DOHH2 (cell line): Measurements from ENCODE around the gene ATG16L1.
A peak's percentile ranks its signal among the peaks of the same experiment; 100 is the strongest.

ENCODE experiments used
- H3F3A ChIP-seq: fragments of 200-600 bp; sonication (generic), shearing (Covaris generic); 2 replicates; pipeline ENCODE4 v1.6.0; 2016; ENCODE audit warnings: antibody characterized with exemption, mild to moderate bottlenecking; ENCODE audit not compliant: control insufficient read depth, insufficient read depth
- H3K27ac ChIP-seq: fragments of 200-600 bp; sonication (generic); 2 replicates; pipeline ENCODE4 v1.5.1; 2014; ENCODE audit warnings: low read depth, mild to moderate bottlenecking, low read length, moderate library complexity
- H3K27me3 ChIP-seq: fragments of 200-600 bp; sonication (generic); 2 replicates; pipeline ENCODE4 v1.6.1; 2014; ENCODE audit warnings: mild to moderate bottlenecking, low read length, mixed read lengths; ENCODE audit not compliant: control insufficient read depth
- H3K36me3 ChIP-seq: fragments of 200-600 bp; sonication (generic); 2 replicates; pipeline ENCODE4 v1.6.1; 2014; ENCODE audit warnings: mild to moderate bottlenecking, low read length, moderate library complexity, mixed read lengths; ENCODE audit not compliant: control insufficient read depth
- H3K4me1 ChIP-seq: fragments of 200-600 bp; sonication (generic); 2 replicates; pipeline ENCODE4 v1.6.1; 2014; ENCODE audit warnings: mild to moderate bottlenecking, low read length, mixed read lengths; ENCODE audit not compliant: control insufficient read depth
- H3K4me2 ChIP-seq: fragments of 200-600 bp; sonication (generic); 2 replicates; pipeline ENCODE4 v1.6.0; 2014; ENCODE audit warnings: mild to moderate bottlenecking, low read length, moderate library complexity
- H3K4me3 ChIP-seq: fragments of 200-600 bp; sonication (generic); 2 replicates; pipeline ENCODE4 v1.5.1; 2014; ENCODE audit warnings: mild to moderate bottlenecking, low read length, mixed read lengths
- H3K79me2 ChIP-seq: fragments of 200-600 bp; sonication (generic); 2 replicates; pipeline ENCODE4 v1.6.1; 2014; ENCODE audit warnings: mild to moderate bottlenecking, low read length, mixed read lengths; ENCODE audit not compliant: control insufficient read depth
- H3K9me2 ChIP-seq: fragments of 200-600 bp; sonication (generic); replicated peaks from 2 replicates; pipeline ENCODE4 v1.6.1; 2014; ENCODE audit warnings: mild to moderate bottlenecking, low read length, mixed read lengths; ENCODE audit not compliant: control insufficient read depth
- H3K9me3 ChIP-seq: fragments of 200-600 bp; sonication (generic); 2 replicates; pipeline ENCODE4 v1.6.1; 2014; ENCODE audit warnings: antibody characterized with exemption, low read length, mixed read lengths; ENCODE audit not compliant: control insufficient read depth, insufficient read depth
- H4K20me1 ChIP-seq: fragments of 200-600 bp; sonication (generic); 2 replicates; pipeline ENCODE4 v1.6.0; 2014; ENCODE audit warnings: low read depth, mild to moderate bottlenecking, antibody characterized with exemption, low read length, moderate library complexity; ENCODE audit not compliant: control insufficient read depth, insufficient read depth
- CTCF ChIP-seq: fragments of 200-600 bp; sonication (generic); IDR thresholded peaks from one replicate; pipeline ENCODE4 v1.5.1; 2014; ENCODE audit warnings: antibody characterized with exemption, mild to moderate bottlenecking, low read depth, low read length; ENCODE audit not compliant: poor library complexity, severe bottlenecking
- EZH2phosphoT487 ChIP-seq: fragments of 200-600 bp; sonication (generic); IDR thresholded peaks from 2 replicates; pipeline ENCODE4 v1.6.1; 2017; ENCODE audit warnings: borderline replicate concordance, mild to moderate bottlenecking, antibody characterized with exemption, low read length, moderate library complexity, mixed read lengths

The ATG16L1 gene

GRCh38 chr2:233248999-233249398 lies 2.5 kb upstream of the ATG16L1 start:
- H3K79me2 ChIP-seq, result peaks cover 26% of the 10 kb centered on the region
- H3K4me3 ChIP-seq, result no peak overlapping the region
- no peaks in the 10 kb centered on the region for H3K9me2 ChIP-seq
- H3K4me2 ChIP-seq, result no peak overlapping the region
- no peaks in the 10 kb centered on the region for H3K9me3 ChIP-seq
- TF ChIP-seq EZH2phosphoT487 (no peak), CTCF (no peak)
- H4K20me1 ChIP-seq, result peaks cover 14% of the 10 kb centered on the region
- H3K27ac ChIP-seq, result no peak overlapping the region
- peaks cover 11% of the 10 kb centered on the region for H3K36me3 ChIP-seq
- H3K27me3 ChIP-seq, result no peaks in the 10 kb centered on the region
- H3F3A ChIP-seq, result peaks cover 8% of the 10 kb centered on the region
- H3K4me1 ChIP-seq, result peaks cover 33% of the 10 kb centered on the region

GRCh38 chr2:233250568-233250967 lies 905 bp upstream of the ATG16L1 start:
- H3F3A ChIP-seq, result peaks cover 8% of the 10 kb centered on the region
- H3K9me2 ChIP-seq, result no peaks in the 10 kb centered on the region
- peaks cover 24% of the 10 kb centered on the region for H3K36me3 ChIP-seq
- no peak for TF ChIP-seq EZH2phosphoT487
- TF ChIP-seq CTCF, result no peak
- peaks cover 41% of the 10 kb centered on the region for H3K79me2 ChIP-seq
- H3K4me3 ChIP-seq, result no peak overlapping the region
- H3K4me1 ChIP-seq, result peaks cover 46% of the 10 kb centered on the region
- no peaks in the 10 kb centered on the region for H3K9me3 ChIP-seq
- H3K27me3 ChIP-seq, result no peaks in the 10 kb centered on the region
- H3K27ac ChIP-seq, result no peak overlapping the region
- H4K20me1 ChIP-seq, result peaks cover 18% of the 10 kb centered on the region
- H3K4me2 ChIP-seq, result no peak overlapping the region

- H3K27me3 ChIP-seq, result no peaks in the 10 kb centered on the region
- peak overlapping the region; percentile 49 for H3K27ac ChIP-seq
Observed at GRCh38 chr2:233250985-233251305, 528 bp upstream of the ATG16L1 start.

More at GRCh38 chr2:233250985-233251305, 528 bp upstream of the ATG16L1 start:
- Histone ChIP-seq H3K9me2 (no peaks in the 10 kb centered on the region), H3F3A (peaks cover 8% of the 10 kb centered on the region), H3K79me2 (peaks cover 45% of the 10 kb centered on the region), H4K20me1 (peaks cover 18% of the 10 kb centered on the region), H3K4me2 (peak overlapping the region; percentile 59), H3K36me3 (peaks cover 27% of the 10 kb centered on the region), H3K4me1 (peaks cover 49% of the 10 kb centered on the region), H3K9me3 (no peaks in the 10 kb centered on the region), H3K4me3 (peak overlapping the region; percentile 47)
- no peak for TF ChIP-seq CTCF
- TF ChIP-seq EZH2phosphoT487, result no peak
